GM18526 (cell line): Measurements from ENCODE around the gene POMT1.

Source experiments
- POLR2A ChIP-seq: IDR thresholded peaks from 3 replicates; pipeline ENCODE4 v1.6.1; 2011; ENCODE audit not compliant: insufficient read length; ENCODE audit errors: extremely low read depth

The POMT1 gene

GRCh38 chr9:131484560-131485185 lies 18.0 kb upstream of the POMT1 start:
- TF ChIP-seq POLR2A, result no peak

GRCh38 chr9:131485206-131485605 lies 17.5 kb upstream of the POMT1 start:
- TF ChIP-seq POLR2A, result no peak

- TF ChIP-seq POLR2A, result no peak
Measured at GRCh38 chr9:131485728-131486422, 16.8 kb upstream of the POMT1 start.

- no peak for TF ChIP-seq POLR2A
Measured at GRCh38 chr9:131487001-131487400, 15.7 kb upstream of the POMT1 start.

GRCh38 chr9:131487621-131488031 lies 15.1 kb upstream of the POMT1 start:
- no peak for TF ChIP-seq POLR2A

- no peak for TF ChIP-seq POLR2A
Measured at GRCh38 chr9:131490514-131490913, 12.2 kb upstream of the POMT1 start.

- TF ChIP-seq POLR2A, result no peak
Measured at GRCh38 chr9:131491001-131491710, 11.6 kb upstream of the POMT1 start.

- no peak for TF ChIP-seq POLR2A
Measured at GRCh38 chr9:131492070-131492469, 10.6 kb upstream of the POMT1 start.

GRCh38 chr9:131494296-131494870 lies 8.3 kb upstream of the POMT1 start:
- no peak for TF ChIP-seq POLR2A

- no peak for TF ChIP-seq POLR2A
Measured at GRCh38 chr9:131495785-131496184, 6.9 kb upstream of the POMT1 start.

- TF ChIP-seq POLR2A, result no peak
Measured at GRCh38 chr9:131496844-131497405, 5.8 kb upstream of the POMT1 start.

GRCh38 chr9:131499254-131499767 lies 3.4 kb upstream of the POMT1 start:
- TF ChIP-seq POLR2A, result no peak

- TF ChIP-seq POLR2A, result no peak
Measured at GRCh38 chr9:131500377-131500776, 2.3 kb upstream of the POMT1 start.

GRCh38 chr9:131500939-131501541 lies 1.7 kb upstream of the POMT1 start:
- TF ChIP-seq POLR2A, result no peak
